Measurements from ENCODE around the gene CDH23. TPM values are rescaled to one million over a fixed set of nuclear protein-coding genes. Genes with fewer than 3 reads are reported as not detected.

The CDH23 gene
- total and polyA plus RNA-seq, 9 of the 15 experiments (the other 6 are each of a cell fraction or from before 2014, with no cell fraction given): 0.18 to 1.2 (median 0.47) TPM

DNA sequence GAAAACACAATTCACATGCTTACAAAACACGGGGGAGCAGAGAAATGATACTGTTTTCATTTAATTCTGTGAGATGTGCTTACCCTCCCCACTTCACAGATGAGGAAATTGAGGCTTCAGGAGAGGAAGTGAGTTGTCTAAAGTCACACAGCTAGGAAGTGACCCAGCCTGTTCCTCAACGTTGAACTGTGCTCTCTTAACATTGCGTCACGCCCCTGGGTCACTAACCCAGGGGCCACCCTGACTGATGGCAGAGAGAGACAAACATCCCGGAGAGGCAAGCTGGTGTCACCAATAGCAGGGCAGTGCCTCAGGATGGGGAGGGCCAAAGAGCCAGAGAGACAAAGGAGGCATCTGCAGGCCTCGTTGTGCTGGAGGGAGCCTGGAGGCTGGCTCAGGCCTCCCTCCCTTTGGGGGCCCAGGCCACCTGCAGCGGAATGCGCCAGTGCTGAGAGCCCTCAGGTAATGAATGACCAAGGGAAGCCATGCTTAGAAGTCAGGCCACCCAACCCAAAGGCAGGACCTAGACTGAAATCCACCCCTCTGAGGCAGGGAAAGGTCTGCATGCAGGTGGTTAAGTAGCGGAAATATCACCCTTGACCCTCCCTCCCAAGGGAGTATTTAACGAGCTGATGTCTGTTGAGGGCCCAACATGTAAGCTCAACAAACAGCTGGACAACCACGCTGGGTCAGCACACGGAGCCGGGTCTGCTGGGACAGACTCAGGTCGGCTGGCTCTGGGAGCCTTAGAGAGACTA is 241.5 kb downstream of the CDH23 start (continued):
- TF ChIP-seq CTCF (IDR thresholded peaks at IDR 0.05 in 2 of 3, conservative IDR thresholded peaks at IDR 0.05 in 1 of 3; ENCODE audit: insufficient read depth in 2 of 3, low read depth in 1 of 3, low read length in 3 of 3) (no peak), ZKSCAN8 (CRISPR knock-in tag; IDR thresholded peaks at IDR 0.05) (peak; percentile 26; the same call in 1 of the 2 replicates), ZBTB8A (IDR thresholded peaks at IDR 0.05; ENCODE audit: partially characterized antibody) (no peak), ELF2 (CRISPR knock-in tag; IDR thresholded peaks at IDR 0.05) (no peak; the same call in 1 of the 2 replicates), PHF8 (IDR thresholded peaks at IDR 0.05; ENCODE audit: borderline replicate concordance, low read length) (no peak; the same call in 1 of the 2 replicates), CBX3 (IDR thresholded peaks at IDR 0.05; ENCODE audit: borderline replicate concordance in 1 of 2, low read length in 2 of 2) (peak in 1 of 2 experiments; percentile 70; a peak in 2 of 3 replicates), SETDB1 (IDR thresholded peaks at IDR 0.05; ENCODE audit: low read length) (no peak), ZKSCAN1 (IDR thresholded peaks at IDR 0.05; ENCODE audit: low read depth, low read length) (no peak), ZC3H8 (IDR thresholded peaks at IDR 0.05) (no peak), ARID1B (IDR thresholded peaks at IDR 0.05) (no peak; the same call in 1 of the 2 replicates), GTF2A2 (tag; IDR thresholded peaks at IDR 0.05) (no peak), E2F8 (IDR thresholded peaks at IDR 0.05; ENCODE audit: low read depth, partially characterized antibody) (no peak), ZNF175 (CRISPR knock-in tag; IDR thresholded peaks at IDR 0.05; ENCODE audit: low read depth) (no peak), TBL1XR1 (IDR thresholded peaks at IDR 0.05; ENCODE audit: low read length in 2 of 2) (peak in 1 of 2 experiments; percentile 56; a peak in 1 of 4 replicates), ERF (CRISPR knock-in tag; IDR thresholded peaks at IDR 0.05) (peak; percentile 64; the same call in 1 of the 2 replicates), EP300 (IDR thresholded peaks at IDR 0.05; ENCODE audit: low read length) (peak; percentile 62), BCL6 (CRISPR knock-in tag; IDR thresholded peaks at IDR 0.05) (no peak)
- TF ChIP-seq, protein P1, sequence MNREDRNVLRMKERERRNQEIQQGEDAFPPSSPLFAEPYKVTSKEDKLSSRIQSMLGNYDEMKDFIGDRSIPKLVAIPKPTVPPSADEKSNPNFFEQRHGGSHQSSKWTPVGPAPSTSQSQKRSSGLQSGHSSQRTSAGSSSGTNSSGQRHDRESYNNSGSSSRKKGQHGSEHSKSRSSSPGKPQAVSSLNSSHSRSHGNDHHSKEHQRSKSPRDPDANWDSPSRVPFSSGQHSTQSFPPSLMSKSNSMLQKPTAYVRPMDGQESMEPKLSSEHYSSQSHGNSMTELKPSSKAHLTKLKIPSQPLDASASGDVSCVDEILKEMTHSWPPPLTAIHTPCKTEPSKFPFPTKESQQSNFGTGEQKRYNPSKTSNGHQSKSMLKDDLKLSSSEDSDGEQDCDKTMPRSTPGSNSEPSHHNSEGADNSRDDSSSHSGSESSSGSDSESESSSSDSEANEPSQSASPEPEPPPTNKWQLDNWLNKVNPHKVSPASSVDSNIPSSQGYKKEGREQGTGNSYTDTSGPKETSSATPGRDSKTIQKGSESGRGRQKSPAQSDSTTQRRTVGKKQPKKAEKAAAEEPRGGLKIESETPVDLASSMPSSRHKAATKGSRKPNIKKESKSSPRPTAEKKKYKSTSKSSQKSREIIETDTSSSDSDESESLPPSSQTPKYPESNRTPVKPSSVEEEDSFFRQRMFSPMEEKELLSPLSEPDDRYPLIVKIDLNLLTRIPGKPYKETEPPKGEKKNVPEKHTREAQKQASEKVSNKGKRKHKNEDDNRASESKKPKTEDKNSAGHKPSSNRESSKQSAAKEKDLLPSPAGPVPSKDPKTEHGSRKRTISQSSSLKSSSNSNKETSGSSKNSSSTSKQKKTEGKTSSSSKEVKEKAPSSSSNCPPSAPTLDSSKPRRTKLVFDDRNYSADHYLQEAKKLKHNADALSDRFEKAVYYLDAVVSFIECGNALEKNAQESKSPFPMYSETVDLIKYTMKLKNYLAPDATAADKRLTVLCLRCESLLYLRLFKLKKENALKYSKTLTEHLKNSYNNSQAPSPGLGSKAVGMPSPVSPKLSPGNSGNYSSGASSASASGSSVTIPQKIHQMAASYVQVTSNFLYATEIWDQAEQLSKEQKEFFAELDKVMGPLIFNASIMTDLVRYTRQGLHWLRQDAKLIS (CRISPR knock-in tag; IDR thresholded peaks at IDR 0.05): peak; percentile 47
